ENCODE measurements around the gene PRRC2C.
A peak's percentile ranks its signal among the peaks of the same experiment; 100 is the strongest.
"Not testable (repeated sequence)": the region's sequence is repeated elsewhere in the genome, so short reads cannot be mapped to it uniquely, and the experiment has no call there.

Gene PRRC2C

DNA sequence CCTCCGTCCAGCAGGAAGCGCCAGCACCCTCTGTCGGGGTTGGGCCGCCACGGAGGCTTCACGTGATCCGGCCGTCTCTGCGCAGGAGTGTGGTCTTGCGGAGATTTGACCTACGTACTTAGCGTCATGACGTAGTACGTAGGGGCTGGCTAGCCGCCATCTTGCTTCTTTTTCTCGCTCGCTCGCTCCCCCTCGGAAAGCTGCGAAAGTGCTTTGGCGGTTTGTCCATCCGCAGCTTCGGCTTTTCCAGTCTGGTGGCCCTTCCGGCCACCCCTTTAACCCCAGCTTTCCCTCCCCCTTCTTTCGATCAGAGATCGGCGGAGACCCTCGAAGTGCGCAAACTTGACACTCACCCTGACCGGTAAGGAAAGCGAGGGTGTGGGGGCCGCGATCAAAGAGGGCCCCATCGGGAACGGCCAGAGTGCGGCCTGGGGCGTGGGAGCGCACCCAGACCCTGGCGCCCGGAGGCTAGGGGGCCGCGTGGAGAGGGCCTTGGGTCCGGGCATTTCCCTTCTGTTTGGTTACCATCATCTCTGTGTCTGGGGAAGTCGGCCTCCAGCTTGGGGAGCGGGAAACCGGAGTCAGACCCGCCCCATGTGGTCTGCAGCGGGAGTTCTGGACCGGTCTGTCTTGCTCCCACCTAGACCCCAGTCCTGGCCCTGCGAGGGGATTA lies at the start of gene PRRC2C:
Gene PRRC2C (plus strand): TSS at position 156 of the 673 bp plus-strand sequence. CDS start 26,559 bp downstream, outside the sequence.
- DNase-seq (ENCODE audit: low read depth), result peak; percentile 99

- peak; percentile 99 for DNase-seq (ENCODE audit: low read depth)
These were observed 46.9 kb upstream of the PRRC2C start for GRCh38 chr1:171438441-171438840.

- not testable (repeated sequence) for DNase-seq (ENCODE audit: low read depth)
These were observed 45.1 kb upstream of the PRRC2C start for GRCh38 chr1:171440201-171440600.

- DNase-seq (ENCODE audit: low read depth), result peak; percentile 94
These were observed 43.9 kb upstream of the PRRC2C start for GRCh38 chr1:171441278-171441895.

DNA sequence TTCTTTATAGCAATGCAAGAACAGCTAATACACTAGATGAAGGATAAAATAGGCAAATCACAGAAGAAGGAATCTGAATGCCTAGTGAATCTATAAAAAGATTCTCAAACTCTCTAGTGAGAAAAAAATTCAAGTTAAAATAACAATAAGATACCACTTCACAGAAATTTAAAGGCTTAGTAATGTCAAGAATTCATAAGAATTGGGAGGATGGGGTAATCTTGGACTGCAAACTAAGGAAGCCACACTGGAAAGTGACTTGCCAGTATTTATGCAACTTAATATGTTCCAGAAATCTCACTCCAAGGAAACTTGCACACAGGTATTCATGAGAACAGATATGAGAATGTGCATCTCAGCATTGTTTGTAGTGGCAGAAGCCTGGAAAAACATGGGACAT lies 38.9 kb upstream of the PRRC2C start:
- DNase-seq (ENCODE audit: low read depth), result no peak

DNA sequence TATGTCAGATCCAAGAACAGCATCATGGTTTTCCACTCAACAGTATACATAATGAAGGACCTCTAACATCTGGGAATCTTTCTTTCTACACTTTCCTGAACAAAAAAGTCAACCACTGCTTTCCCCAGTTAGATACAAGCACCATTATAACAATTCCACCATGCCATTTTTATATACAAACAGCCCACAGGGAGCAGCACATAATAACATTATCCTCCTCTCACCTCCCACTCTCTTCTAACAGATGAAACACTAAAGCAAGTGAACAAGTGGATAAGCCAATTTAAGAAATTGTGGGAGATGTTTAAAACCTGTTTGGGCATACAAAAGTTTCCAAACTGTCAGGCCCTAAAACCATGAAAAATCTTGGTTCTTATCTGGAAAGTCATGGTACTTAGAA lies 29.4 kb upstream of the PRRC2C start:
- DNase-seq (ENCODE audit: low read depth), result no peak

GRCh38 chr1:171457412-171457811 lies 27.9 kb upstream of the PRRC2C start:
- DNase-seq (ENCODE audit: low read depth), result peak; percentile 10

DNA sequence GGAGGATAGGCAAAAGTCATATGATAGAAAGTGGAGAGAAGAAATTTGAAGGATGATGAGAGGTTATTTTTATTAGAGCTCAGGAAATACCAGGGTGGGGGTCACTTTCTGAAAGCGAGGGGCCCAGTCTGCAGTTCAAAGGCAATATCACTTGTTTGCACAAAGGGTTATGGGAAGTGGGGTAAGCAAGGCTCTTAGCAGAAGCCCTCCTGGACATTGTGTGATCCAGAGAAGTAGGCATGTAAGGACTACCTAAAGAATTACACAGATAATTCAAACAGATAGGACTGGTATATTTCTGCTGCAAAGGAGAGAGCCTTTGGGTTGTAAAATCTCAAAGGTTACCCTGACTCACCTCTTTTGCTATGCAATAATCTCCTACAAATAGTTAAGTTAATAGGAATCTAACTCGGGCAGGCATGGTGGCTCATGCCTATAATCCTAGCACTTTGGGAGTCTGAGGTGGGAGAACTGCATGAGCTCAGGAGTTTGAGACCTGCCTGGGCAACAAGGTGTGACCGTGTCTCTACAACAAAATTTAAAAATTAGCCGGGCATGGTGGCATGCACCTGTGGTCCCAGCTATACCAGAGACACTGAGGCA lies 25.2 kb upstream of the PRRC2C start:
- DNase-seq (ENCODE audit: low read depth), result peak; percentile 5

DNA sequence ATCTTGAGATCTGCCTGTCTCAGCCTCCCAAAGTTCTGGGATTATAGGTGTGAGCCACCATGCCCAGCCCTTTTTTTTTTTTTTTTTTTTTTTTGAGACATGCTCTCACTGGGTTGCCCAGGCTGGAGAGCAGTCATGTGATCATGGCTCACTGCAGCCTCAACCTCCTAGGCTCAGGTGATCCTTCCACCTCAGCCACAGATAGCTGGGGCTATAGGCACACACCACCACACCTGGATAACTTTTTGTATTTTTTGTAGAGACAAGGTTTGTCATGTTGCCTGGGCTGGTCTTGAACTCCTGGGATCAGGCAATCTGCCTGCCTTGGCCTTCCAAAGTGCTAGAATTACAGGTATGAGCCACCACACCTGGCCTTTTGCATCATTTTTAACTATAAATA lies 17.7 kb upstream of the PRRC2C start:
- no peak for DNase-seq (ENCODE audit: low read depth)

DNA sequence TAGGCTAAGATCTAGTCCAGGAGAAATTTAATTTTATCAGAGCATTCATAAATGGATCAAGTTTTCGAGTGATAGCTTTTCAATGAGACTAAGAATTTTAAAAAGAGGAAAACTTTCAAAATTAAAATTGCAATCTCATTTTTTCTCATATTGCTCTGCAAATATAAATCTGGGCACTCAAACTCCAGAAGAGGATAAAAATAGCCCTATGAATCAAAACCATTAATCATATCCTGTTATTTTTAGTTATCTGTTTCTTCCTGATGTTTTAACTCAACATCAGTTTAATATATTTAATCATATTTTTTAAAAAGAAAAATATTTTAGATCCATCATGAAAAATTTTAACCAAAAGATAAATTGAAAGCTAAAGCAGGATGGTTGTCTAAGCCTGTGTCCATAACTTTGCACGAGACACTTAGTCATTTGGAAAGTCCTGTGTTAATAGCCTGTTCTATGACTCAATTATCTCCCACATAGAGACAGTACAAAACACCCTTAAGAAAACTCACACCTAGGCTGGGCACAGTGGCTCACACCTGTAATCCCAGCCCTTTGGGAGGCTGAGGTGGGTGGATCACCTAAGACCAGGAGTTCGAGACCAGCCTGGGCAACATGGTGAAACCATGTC lies 17.1 kb upstream of the PRRC2C start:
- DNase-seq (ENCODE audit: low read depth), result peak; percentile 69

GRCh38 chr1:171470726-171471125 lies 14.6 kb upstream of the PRRC2C start:
- no peak for DNase-seq (ENCODE audit: low read depth)

- DNase-seq (ENCODE audit: low read depth), result no peak
These were observed 13.1 kb upstream of the PRRC2C start for GRCh38 chr1:171472183-171472647.

GRCh38 chr1:171476829-171477228 lies 8.5 kb upstream of the PRRC2C start:
- DNase-seq (ENCODE audit: low read depth), result no peak

- no peak for DNase-seq (ENCODE audit: low read depth)
These were observed 7.5 kb upstream of the PRRC2C start for GRCh38 chr1:171477804-171478203.

DNA sequence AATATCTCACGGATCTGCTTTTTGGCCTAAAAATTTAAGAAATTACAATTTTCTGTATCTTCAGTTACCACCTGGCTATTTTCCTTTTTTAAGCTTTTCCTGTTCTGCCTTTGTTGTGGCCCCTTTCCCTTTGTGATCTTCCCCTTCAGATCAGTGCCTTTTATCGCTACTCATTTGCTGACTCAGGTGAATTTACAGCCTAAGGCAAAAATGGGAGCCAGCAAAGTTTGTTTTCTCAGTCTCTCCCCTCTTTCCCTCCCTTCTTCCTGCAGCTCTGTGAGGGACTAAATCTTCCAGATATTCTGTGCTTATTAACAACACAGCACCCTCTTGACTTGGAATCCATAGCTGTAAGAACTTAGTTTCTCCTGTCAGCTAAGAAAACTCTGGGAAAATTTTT lies 5.3 kb upstream of the PRRC2C start:
- no peak for DNase-seq (ENCODE audit: low read depth)

DNA sequence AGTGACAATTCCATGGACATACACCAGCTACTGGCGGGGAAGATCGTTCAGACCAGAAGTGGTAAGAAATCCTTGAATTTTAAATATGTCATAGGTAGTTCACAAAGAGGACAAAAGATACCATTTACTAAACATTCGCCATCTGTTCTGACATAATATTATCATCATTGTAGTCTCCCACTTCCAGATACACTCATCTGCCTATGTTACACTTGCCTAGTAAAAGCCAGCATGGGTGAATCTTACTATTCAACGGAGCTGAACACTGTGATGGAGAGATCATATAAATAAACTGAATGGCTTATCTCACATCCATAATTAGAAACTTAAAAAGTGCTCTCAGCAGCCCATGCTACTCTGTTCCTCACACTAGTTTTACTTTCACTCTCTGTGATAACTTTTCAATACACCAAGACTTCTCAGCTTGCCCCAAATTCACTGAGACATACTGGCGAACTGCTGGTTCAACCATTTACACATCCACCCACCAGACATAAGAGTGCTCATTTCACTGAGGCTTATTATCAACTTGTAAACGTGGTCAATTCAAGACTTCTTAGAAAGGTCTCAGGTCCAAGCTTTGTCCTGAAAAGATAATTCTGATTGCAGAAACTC lies 463 bp upstream of the PRRC2C start:
- no peak for DNase-seq (ENCODE audit: low read depth)

DNA sequence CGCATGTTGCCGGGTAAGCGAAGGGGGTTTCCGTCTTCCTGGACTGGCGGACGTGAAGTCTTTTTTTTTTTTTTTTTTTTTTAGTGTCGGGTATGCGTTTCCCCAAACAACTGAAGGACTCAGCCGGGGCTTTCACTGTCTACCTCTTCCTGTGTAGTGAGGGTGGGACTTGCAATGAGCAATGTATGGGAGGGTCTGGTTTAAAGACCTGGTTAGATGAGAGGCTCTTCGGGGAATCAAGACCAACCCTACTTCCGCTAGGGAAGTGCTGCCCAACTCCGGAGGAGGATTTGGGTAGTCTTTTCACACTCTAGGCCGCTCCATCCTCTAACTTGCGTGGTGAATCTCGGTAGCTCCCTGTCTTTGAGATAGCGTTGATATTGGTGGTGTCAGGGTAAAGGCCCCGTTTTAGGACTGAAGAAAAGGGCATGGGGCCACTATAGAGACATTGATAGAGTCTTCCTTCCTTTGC lies 754 bp downstream of the PRRC2C start:
- peak; percentile 85 for DNase-seq (ENCODE audit: low read depth)

DNA sequence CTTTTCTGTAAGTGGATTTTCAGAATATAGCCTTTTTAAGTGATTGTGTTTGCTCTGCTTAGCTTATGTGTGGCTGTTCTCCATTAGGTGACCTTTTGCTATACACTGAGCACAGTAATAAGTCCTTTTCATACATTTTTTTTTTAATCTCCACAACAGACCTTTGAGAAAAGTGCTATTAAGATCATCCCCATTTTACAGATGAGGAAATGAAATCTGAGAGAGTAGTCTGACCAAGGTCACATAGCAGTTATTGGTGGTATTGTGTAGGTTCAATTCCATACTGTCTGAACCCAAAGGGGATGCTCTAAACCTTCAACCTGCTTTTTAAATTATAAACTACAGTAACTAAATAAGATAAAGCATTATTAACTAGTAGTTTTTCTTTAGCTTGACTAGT lies 1.7 kb downstream of the PRRC2C start:
- no peak for DNase-seq (ENCODE audit: low read depth)

DNA sequence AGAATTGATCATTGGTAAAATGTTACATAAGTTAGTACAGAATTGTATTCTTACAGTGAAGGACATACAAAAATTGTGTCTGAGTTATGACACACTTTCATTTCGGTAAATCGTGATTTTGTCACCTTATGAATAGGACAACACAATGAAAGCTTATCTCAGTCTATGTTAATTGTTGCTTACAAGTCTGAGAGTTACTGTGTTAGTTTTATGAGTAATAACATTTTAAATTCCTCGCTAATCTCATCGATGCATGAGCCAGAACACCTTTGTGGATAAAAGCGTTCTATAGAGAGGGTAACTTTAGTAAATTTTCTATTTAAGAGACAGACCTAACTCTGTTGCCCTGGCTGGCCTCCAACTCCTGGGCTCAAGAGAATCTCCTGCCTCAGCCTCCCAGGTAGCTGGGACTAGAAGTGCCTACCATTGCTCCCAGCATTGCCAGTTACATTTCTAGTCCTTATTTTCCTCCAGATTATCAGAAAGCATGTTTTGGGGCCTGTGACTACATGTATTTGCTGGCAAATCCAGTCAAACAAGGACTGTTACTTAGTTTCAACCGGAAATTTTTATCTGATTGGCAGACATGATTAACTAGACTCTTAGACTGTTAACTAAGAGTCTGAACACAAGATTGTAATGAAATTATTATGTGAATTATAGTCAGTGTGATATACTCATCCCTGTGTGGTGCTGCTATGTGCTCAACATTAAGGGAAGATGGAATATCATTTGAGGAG lies 3.0 kb downstream of the PRRC2C start:
- DNase-seq (ENCODE audit: low read depth), result no peak

- DNase-seq (ENCODE audit: low read depth), result no peak
These were observed 8.7 kb downstream of the PRRC2C start for GRCh38 chr1:171494076-171494475.

GRCh38 chr1:171495444-171495843 lies 10.1 kb downstream of the PRRC2C start:
- DNase-seq (ENCODE audit: low read depth), result no peak

DNA sequence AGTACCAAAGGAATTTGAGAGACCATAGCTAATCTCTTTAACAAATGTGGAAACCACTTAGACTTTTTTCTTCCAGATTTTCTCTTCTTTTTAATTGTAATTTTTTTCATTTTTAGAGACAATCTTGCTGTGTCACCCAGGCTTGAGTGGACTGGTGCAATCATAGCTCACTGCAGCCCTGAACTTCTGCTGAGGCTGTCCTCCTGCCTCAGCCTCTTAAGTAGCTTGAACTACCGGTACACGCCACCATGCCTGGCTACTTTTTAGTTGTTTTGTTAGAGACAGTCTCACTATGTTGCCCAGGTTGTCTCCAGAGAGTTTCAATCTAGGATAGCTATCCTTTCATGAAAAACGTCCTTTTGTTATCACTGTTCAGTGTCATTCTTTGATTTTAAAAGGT lies 15.0 kb downstream of the PRRC2C start:
- no peak for DNase-seq (ENCODE audit: low read depth)

All from ELR (cell line).